CD4-positive, alpha-beta T cell treated with Interleukin-17A for 4 hours (primary cell): Measurements from ENCODE around the gene PAIP2B.
"Not testable (repeated sequence)": the region's sequence is repeated elsewhere in the genome, so short reads cannot be mapped to it uniquely, and the experiment has no call there.

Experiments
- DNase-seq: peaks from one replicate; pipeline ENCODE4 v3.0.0-alpha.2; 2020; ENCODE audit warnings: mixed read lengths

PAIP2B gene

GRCh38 chr2:71216501-71216900, 10.4 kb downstream of the PAIP2B start:
- no peak for DNase-seq

- DNase-seq = no peak
These were observed 11.5 kb downstream of the PAIP2B start for GRCh38 chr2:71215447-71215846.

DNA sequence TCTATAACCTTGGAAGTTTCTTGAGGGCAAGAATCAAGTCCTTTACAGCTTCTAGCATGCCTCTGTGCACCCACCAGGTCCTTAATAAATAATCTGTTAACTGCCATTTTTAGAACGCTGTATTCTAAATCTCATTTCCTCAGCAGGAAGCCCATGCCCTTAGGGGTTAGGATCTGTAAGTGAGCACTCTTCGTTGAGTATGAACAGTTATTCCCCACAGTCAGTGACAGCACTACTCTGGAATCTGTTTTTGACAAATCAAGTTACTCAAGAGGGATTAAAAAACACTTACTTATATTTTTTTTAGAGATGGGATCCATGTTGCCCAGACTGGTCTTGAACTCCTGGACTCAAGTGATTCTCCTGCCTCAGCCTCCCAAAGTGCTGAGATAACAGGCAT, 14.6 kb downstream of the PAIP2B start:
- no peak for DNase-seq

DNA sequence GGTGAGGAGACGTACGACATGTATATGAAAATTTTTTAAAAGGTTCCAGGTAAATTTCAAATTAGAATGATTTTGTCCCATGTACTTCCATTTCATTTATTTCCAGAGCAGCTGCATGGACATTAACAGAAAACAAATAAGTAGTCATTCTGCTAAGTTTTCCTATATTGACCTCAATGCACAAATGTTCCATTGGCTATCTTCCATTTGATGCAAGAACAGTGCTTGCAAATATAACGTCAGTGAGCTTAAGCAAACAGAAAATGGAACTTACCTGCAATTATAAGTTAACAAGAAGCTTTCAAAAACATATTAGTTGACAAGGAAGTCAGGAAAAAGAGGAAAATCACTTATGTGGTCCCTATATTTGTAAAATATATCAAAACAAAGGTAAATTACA, 16.6 kb downstream of the PAIP2B start:
- DNase-seq = no peak

GRCh38 chr2:71208756-71209155, 18.1 kb downstream of the PAIP2B start:
- DNase-seq = no peak

DNA sequence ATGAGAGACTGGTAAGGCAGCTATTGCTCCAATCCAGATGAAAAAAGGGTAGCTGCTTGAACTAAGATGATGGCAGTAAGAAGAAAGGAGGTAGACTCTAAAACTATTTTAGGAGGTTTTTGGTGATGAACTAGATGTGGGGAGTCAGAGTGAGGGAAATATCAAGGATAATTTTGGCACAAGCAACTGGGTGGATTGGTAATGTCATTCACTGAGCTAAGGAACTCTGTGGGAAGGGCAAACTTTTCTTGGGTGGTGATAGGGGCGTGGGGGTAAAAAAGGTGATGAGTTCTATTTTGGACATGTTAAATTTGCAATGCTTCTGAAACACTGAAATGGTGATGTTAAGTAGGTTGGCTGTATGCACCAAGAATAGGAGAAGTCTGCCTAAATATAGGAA, 19.3 kb downstream of the PAIP2B start:
- DNase-seq = no peak

- no peak for DNase-seq
These were observed 20.6 kb downstream of the PAIP2B start for GRCh38 chr2:71206271-71206670.

DNA sequence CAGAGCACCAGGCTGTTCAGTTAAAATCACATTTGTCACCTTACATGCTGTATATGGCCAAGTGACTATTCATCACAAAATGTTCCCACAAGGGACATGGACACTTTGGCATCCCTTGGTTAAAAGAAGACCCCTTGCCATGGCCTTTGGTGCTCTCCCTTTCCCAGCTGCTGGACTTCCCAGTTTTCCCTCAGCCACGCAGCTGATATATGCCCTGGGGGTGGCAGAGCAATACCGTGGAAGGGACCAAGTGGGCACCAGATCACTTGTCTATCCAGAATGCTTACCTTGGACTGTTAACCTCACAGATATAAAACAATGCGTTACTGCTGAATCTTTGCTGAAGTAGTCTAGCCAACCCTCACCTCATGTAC, 35.3 kb downstream of the PAIP2B start:
- no peak for DNase-seq

GRCh38 chr2:71190656-71191569, 36.0 kb downstream of the PAIP2B start:
- DNase-seq = no peak

DNA sequence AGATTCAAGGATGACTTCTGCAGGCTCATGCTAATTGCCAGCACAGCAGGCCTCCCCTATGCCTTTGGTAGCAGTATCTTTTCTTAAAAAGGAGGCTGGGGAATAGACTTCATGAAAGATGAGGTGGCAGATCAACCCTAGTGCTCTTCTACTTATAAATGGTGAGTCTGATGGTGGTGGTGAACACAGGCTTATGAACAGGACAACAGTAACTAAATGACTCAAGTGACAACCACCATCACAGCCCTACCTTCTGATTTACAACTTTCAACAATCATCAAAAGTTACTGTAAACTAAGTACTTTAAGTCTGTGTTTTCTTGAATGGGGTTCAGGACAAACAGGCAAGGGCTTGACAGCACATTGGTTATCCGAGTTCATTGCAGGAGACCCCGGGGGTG, 39.3 kb downstream of the PAIP2B start:
- no peak for DNase-seq

- DNase-seq = no peak
These were observed 39.9 kb downstream of the PAIP2B start for GRCh38 chr2:71186973-71187372.

GRCh38 chr2:71183306-71184115, 43.4 kb downstream of the PAIP2B start:
- DNase-seq = not testable (repeated sequence)

GRCh38 chr2:71181316-71181715, 45.6 kb downstream of the PAIP2B start:
- DNase-seq = no peak

DNA sequence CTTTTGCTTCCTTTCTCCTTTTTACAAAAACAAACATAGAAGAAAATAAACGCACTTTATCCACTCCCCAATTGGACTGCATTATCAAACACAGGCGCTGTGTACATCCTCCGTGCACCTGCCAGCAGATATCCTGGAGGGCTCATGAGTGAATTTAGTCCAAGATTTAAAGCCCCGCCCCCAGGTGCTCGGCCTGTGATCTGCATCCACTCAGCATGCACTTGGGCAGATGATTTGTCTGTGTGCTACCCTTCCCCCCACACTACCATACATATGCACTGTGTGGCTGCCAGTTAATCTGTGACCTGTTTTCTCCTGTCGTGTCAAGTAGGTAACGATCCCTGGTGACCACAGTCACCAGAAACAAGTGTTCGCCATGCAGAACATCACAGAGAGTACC, 48.1 kb downstream of the PAIP2B start:
- not testable (repeated sequence) for DNase-seq

- DNase-seq = no peak
These were observed 52.7 kb downstream of the PAIP2B start for GRCh38 chr2:71174207-71174606.

DNA sequence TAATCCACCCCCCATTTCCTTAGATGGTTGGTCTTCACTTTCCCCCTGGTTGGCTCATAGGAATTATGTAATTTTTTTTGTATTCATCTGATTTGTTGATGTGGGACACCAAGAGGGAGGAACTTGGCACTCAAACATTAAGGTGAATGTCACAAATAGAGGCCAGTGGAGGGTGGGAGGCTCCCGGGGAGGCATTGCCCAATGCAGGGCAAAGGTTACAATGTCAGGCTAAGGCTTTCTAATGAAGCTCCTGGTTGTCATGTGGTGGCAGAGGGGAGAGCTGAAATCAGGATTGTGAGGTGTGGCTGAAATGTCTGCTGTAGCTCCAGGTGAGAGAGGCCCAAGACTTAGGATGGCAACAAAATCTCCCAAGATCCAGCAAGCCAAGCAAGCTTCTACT, 53.8 kb downstream of the PAIP2B start:
- no peak for DNase-seq

GRCh38 chr2:71166812-71167211, 60.1 kb downstream of the PAIP2B start:
- no peak for DNase-seq

- DNase-seq = peak; percentile 75
These were observed 69.6 kb downstream of the PAIP2B start for GRCh38 chr2:71157124-71157793.

GRCh38 chr2:71156573-71156972, 70.3 kb downstream of the PAIP2B start:
- no peak for DNase-seq

GRCh38 chr2:71155846-71156245, 71.1 kb downstream of the PAIP2B start:
- no peak for DNase-seq

- DNase-seq = peak; percentile 17
These were observed 72.1 kb downstream of the PAIP2B start for GRCh38 chr2:71154798-71155197.

DNA sequence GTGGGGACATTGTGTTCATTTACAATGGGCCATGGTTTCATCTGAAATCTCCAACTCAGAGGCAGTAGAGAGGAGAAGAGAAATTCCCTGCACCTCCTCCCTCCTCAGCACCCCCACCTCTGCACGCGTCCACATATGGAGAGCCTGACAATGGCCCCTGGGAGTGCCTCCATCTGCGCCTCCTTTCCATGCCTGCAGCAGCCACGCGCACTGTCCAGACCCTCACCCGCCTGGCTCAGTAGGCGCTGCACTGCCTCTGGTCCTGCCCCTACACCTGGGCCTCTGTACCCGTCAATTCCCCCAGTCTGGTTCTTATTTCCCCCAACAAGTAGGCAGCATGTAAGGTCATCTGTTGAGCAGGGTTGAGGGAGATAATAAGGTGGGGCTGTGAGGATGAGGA, 72.6 kb downstream of the PAIP2B start:
- DNase-seq = no peak

DNA sequence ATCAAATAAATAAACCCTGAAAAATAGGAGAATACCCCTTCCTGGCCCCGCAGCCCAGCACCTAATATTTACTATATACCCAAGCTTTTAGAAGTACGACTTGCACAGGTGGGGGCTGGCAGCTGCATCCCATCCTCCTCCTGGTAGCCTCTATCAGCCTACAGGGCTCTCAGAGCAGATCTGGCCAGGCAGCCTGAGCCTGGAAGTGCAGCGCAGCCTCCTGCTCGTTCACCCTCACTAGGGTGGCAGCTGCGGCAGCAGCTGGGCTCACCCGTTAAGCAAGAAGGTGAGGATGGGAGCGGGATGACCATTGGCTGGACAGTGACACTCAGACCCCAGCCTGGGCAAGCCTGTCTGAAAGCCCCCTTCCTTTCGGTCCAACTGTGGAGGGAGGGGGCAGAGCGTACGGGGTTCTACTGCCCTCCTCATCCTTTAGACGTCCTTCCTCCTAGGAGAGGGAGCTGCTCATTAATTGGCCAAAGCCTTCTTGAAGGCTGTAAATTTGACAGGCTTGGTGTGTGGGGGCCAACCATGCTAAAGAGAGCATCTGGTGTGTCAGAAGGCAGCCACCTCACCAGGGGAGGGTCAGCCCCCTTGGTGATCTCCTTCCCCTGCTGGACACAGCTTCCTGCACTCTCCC, 73.2 kb downstream of the PAIP2B start:
- no peak for DNase-seq
